GM23338 (cell line): ENCODE measurements around the gene COL20A1. TPM values are rescaled to one million over a fixed set of nuclear protein-coding genes. Genes with fewer than 3 reads are reported as not detected.

ENCODE experiments used
- ATAC-seq: fragments of 200-7000 bp; cut with Tn5 transposase; 3 replicates; pipeline ENCODE4 v1.9.1; 2020
- DNase-seq: peaks from one replicate; pipeline ENCODE4 v3.0.0-alpha.2; 2015; ENCODE audit warnings: low spot score
- H2AFZ ChIP-seq: fragments of 200-600 bp; sonication (generic); 2 replicates; pipeline ENCODE4 v1.8.0; 2016; ENCODE audit warnings: antibody characterized with exemption, mild to moderate bottlenecking, moderate library complexity
- H3F3A ChIP-seq: fragments of 200-600 bp; sonication (generic); replicated peaks from 2 replicates; pipeline ENCODE4 v1.8.0; 2017; ENCODE audit warnings: antibody characterized with exemption, mixed run types, low read depth
- H3K27ac ChIP-seq: fragments of 200-600 bp; sonication (generic); 2 replicates; pipeline ENCODE4 v1.6.1; 2016; ENCODE audit warnings: low read depth
- H3K27me3 ChIP-seq: fragments of 200-600 bp; sonication (generic); 2 replicates; pipeline ENCODE4 v1.8.0; 2016; ENCODE audit warnings: mild to moderate bottlenecking, mixed run types, moderate library complexity; ENCODE audit not compliant: insufficient read depth
- H3K36me3 ChIP-seq: fragments of 200-600 bp; sonication (generic); 2 replicates; pipeline ENCODE4 v1.8.0; 2016; ENCODE audit warnings: mild to moderate bottlenecking; ENCODE audit not compliant: insufficient read depth
- H3K4me1 ChIP-seq: fragments of 200-600 bp; sonication (generic); 2 replicates; pipeline ENCODE4 v1.8.0; 2016; ENCODE audit warnings: mild to moderate bottlenecking, moderate library complexity; ENCODE audit not compliant: insufficient read depth
- H3K4me2 ChIP-seq: fragments of 200-600 bp; sonication (generic); 2 replicates; pipeline ENCODE4 v1.7.1; 2017; ENCODE audit warnings: mixed run types
- H3K4me3 ChIP-seq: fragments of 200-600 bp; sonication (generic); 2 replicates; pipeline ENCODE4 v1.6.1; 2016; ENCODE audit warnings: mixed run types
- H3K79me2 ChIP-seq: fragments of 200-600 bp; sonication (generic); replicated peaks from 2 replicates; pipeline ENCODE4 v1.8.0; 2017; ENCODE audit warnings: mild to moderate bottlenecking; ENCODE audit not compliant: insufficient read depth
- H3K9me2 ChIP-seq: fragments of 200-600 bp; sonication (generic); 2 replicates; pipeline ENCODE4 v1.8.0; 2017; ENCODE audit not compliant: insufficient read depth
- H4K20me1 ChIP-seq: fragments of 200-600 bp; sonication (generic); replicated peaks from 2 replicates; pipeline ENCODE4 v1.8.0; 2017; ENCODE audit warnings: mild to moderate bottlenecking; ENCODE audit not compliant: insufficient read depth
- H3K27ac Mint-ChIP-seq: 2 replicates; pipeline ENCODE4 v1.8.0; 2020; ENCODE audit warnings: inconsistent platforms, mild to moderate bottlenecking, moderate library complexity, mixed read lengths
- H3K27me3 Mint-ChIP-seq: 3 replicates; pipeline ENCODE4 v1.8.0; 2022; ENCODE audit warnings: low read depth, mild to moderate bottlenecking, moderate library complexity, mixed read lengths, inconsistent platforms; ENCODE audit not compliant: insufficient read depth, poor library complexity
- H3K36me3 Mint-ChIP-seq: 3 replicates; pipeline ENCODE4 v1.8.0; 2021; ENCODE audit warnings: low read depth, mild to moderate bottlenecking, inconsistent platforms, moderate library complexity, mixed read lengths
- H3K4me1 Mint-ChIP-seq: 3 replicates; pipeline ENCODE4 v1.8.0; 2020; ENCODE audit warnings: mild to moderate bottlenecking, inconsistent platforms, mixed read lengths
- H3K4me3 Mint-ChIP-seq: 3 replicates; pipeline ENCODE4 v1.8.0; 2021; ENCODE audit warnings: moderate library complexity, mild to moderate bottlenecking, inconsistent platforms, mixed read lengths
- H3K9me3 Mint-ChIP-seq: 3 replicates; pipeline ENCODE4 v1.8.0; 2020; ENCODE audit warnings: moderate library complexity, mild to moderate bottlenecking, inconsistent platforms, mixed read lengths
- CREB1 ChIP-seq: fragments of 250-450 bp; sonication (Bioruptor Pico); IDR thresholded peaks from 2 replicates; pipeline ENCODE4 v1.5.0; 2020; ENCODE audit warnings: low read depth, mild to moderate bottlenecking, moderate library complexity
- CTCF ChIP-seq, 2 experiments: fragments of 200-600 bp in 1 of 2; sonication (generic) in 1 of 2; conservative IDR thresholded peaks; 2 replicates each; pipeline versions ENCODE4 v1.5.1 to v1.6.1; 2016 to 2017; ENCODE audit warnings: antibody characterized with exemption in 2 of 2, low read depth in 2 of 2, mild to moderate bottlenecking in 2 of 2, moderate library complexity in 1 of 2
- ETS1 ChIP-seq: IDR thresholded peaks from 2 replicates; pipeline ENCODE4 v1.6.1; 2016; ENCODE audit warnings: antibody characterized with exemption
- EZH2 ChIP-seq: fragments of 200-600 bp; sonication (generic); IDR thresholded peaks from one replicate; pipeline ENCODE4 v1.8.0; 2017; ENCODE audit warnings: antibody characterized with exemption, mild to moderate bottlenecking, low read depth; ENCODE audit not compliant: unreplicated experiment
- EZH2phosphoT487 ChIP-seq: fragments of 200-600 bp; sonication (generic); IDR thresholded peaks from one replicate; pipeline ENCODE4 v1.8.1; 2018; ENCODE audit warnings: antibody characterized with exemption; ENCODE audit not compliant: unreplicated experiment
- JUNB ChIP-seq: IDR thresholded peaks from one replicate; pipeline ENCODE4 v1.6.1; 2016; ENCODE audit warnings: antibody characterized with exemption; ENCODE audit not compliant: unreplicated experiment
- NANOG ChIP-seq: IDR thresholded peaks from 2 replicates; pipeline ENCODE4 v1.6.1; 2016; ENCODE audit warnings: antibody characterized with exemption, borderline replicate concordance
- POLR2AphosphoS5 ChIP-seq: IDR thresholded peaks from 2 replicates; pipeline ENCODE4 v1.6.1; 2016; ENCODE audit warnings: antibody characterized with exemption, low read depth
- REST ChIP-seq: IDR thresholded peaks from one replicate; pipeline ENCODE4 v1.6.1; 2018; ENCODE audit warnings: antibody characterized with exemption; ENCODE audit not compliant: unreplicated experiment
- STAT1 ChIP-seq: IDR thresholded peaks from one replicate; pipeline ENCODE4 v1.6.1; 2016; ENCODE audit warnings: antibody characterized with exemption; ENCODE audit not compliant: unreplicated experiment
- ZNF114 ChIP-seq: fragments of 250-450 bp; sonication (Bioruptor Pico); IDR thresholded peaks from 2 replicates; pipeline ENCODE4 v1.5.0; 2020; ENCODE audit warnings: mild to moderate bottlenecking, moderate library complexity
- ZNF331 ChIP-seq: fragments of 250-450 bp; sonication (Bioruptor Pico); IDR thresholded peaks from 2 replicates; pipeline ENCODE4 v1.5.0; 2020; ENCODE audit warnings: low read depth, mild to moderate bottlenecking, moderate library complexity
- polyA plus RNA-seq: library from polyadenylated mRNA; unstranded; fragments of >200 nt; fragmentation: Nextera tagmentation; extraction: Ambion mirVana; gene quantifications from 2 replicates; pipeline ENCODE4 v1.2.1, GENCODE V29; 2016
- total RNA-seq: library from RNA; depleted of rRNA; stranded (reverse); fragments of >200 nt; shearing (Covaris generic); gene quantifications from 2 replicates; pipeline ENCODE4 v1.2.3, GENCODE V29; 2014
- TF ChIP-seq, protein P1 (sequence below): fragments of 250-450 bp; sonication (Bioruptor Pico); IDR thresholded peaks from 2 replicates; pipeline ENCODE4 v1.5.0; 2020; ENCODE audit warnings: mild to moderate bottlenecking, moderate library complexity

COL20A1 gene
- total and polyA plus RNA-seq, 2 experiments from 2014 or later: 0.28 to 0.79 TPM

- H3K27ac Mint-ChIP-seq: no peak overlapping the region
- no peaks in the 10 kb centered on the region for H3K36me3 ChIP-seq
- H3K9me3 Mint-ChIP-seq: peaks cover 12% of the 10 kb centered on the region
- H3K4me1 Mint-ChIP-seq: peaks cover 4% of the 10 kb centered on the region; the same call in 1 of the 3 replicates
- H3K4me3 Mint-ChIP-seq: no peak overlapping the region; the same call in 2 of the 3 replicates
- no peak overlapping the region for H3K4me2 ChIP-seq
- H3K4me1 ChIP-seq: no peaks in the 10 kb centered on the region
- no peak overlapping the region for H3K4me3 ChIP-seq
- peaks cover 13% of the 10 kb centered on the region for H3K27me3 Mint-ChIP-seq
- DNase-seq (no peak), ATAC-seq (no peak)
- H2AFZ ChIP-seq: no peak overlapping the region
- no peak overlapping the region for H3K27ac ChIP-seq
- peaks cover 4% of the 10 kb centered on the region for H3K36me3 Mint-ChIP-seq
- 0 out of 2 replicates have a peak, but pooled peaks cover 3% of the 10 kb centered on the region for H3F3A ChIP-seq
- no peaks in the 10 kb centered on the region for H4K20me1 ChIP-seq
- no peaks in the 10 kb centered on the region for H3K27me3 ChIP-seq
- H3K9me2 ChIP-seq: no peaks in the 10 kb centered on the region
- no peaks in the 10 kb centered on the region for H3K79me2 ChIP-seq
- TF ChIP-seq ZNF331 (CRISPR knock-in tag) (no peak), STAT1 (no peak), EZH2 (no peak), EZH2phosphoT487 (no peak), REST (no peak), NANOG (no peak), ETS1 (no peak), CREB1 (CRISPR knock-in tag) (no peak), ZNF114 (no peak), POLR2AphosphoS5 (no peak), CTCF (conservative IDR thresholded peaks at IDR 0.05; ENCODE audit: low read depth in 2 of 2) (no peak), JUNB (no peak)
- TF ChIP-seq, protein P1, sequence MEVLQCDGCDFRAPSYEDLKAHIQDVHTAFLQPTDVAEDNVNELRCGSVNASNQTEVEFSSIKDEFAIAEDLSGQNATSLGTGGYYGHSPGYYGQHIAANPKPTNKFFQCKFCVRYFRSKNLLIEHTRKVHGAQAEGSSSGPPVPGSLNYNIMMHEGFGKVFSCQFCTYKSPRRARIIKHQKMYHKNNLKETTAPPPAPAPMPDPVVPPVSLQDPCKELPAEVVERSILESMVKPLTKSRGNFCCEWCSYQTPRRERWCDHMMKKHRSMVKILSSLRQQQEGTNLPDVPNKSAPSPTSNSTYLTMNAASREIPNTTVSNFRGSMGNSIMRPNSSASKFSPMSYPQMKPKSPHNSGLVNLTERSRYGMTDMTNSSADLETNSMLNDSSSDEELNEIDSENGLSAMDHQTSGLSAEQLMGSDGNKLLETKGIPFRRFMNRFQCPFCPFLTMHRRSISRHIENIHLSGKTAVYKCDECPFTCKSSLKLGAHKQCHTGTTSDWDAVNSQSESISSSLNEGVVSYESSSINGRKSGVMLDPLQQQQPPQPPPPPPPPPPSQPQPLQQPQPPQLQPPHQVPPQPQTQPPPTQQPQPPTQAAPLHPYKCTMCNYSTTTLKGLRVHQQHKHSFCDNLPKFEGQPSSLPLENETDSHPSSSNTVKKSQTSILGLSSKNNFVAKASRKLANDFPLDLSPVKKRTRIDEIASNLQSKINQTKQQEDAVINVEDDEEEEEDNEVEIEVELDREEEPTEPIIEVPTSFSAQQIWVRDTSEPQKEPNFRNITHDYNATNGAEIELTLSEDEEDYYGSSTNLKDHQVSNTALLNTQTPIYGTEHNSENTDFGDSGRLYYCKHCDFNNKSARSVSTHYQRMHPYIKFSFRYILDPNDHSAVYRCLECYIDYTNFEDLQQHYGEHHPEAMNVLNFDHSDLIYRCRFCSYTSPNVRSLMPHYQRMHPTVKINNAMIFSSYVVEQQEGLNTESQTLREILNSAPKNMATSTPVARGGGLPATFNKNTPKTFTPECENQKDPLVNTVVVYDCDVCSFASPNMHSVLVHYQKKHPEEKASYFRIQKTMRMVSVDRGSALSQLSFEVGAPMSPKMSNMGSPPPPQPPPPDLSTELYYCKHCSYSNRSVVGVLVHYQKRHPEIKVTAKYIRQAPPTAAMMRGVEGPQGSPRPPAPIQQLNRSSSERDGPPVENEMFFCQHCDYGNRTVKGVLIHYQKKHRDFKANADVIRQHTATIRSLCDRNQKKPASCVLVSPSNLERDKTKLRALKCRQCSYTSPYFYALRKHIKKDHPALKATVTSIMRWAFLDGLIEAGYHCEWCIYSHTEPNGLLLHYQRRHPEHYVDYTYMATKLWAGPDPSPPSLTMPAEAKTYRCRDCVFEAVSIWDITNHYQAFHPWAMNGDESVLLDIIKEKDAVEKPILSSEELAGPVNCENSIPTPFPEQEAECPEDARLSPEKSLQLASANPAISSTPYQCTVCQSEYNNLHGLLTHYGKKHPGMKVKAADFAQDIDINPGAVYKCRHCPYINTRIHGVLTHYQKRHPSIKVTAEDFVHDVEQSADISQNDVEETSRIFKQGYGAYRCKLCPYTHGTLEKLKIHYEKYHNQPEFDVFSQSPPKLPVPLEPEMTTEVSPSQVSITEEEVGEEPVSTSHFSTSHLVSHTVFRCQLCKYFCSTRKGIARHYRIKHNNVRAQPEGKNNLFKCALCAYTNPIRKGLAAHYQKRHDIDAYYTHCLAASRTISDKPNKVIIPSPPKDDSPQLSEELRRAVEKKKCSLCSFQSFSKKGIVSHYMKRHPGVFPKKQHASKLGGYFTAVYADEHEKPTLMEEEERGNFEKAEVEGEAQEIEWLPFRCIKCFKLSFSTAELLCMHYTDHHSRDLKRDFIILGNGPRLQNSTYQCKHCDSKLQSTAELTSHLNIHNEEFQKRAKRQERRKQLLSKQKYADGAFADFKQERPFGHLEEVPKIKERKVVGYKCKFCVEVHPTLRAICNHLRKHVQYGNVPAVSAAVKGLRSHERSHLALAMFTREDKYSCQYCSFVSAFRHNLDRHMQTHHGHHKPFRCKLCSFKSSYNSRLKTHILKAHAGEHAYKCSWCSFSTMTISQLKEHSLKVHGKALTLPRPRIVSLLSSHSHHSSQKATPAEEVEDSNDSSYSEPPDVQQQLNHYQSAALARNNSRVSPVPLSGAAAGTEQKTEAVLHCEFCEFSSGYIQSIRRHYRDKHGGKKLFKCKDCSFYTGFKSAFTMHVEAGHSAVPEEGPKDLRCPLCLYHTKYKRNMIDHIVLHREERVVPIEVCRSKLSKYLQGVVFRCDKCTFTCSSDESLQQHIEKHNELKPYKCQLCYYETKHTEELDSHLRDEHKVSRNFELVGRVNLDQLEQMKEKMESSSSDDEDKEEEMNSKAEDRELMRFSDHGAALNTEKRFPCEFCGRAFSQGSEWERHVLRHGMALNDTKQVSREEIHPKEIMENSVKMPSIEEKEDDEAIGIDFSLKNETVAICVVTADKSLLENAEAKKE (CRISPR knock-in tag): no peak
These were observed 53.4 kb downstream of the COL20A1 start for GRCh38 chr20:63346131-63347080.
